ENCODE measurements around the gene SLC41A1. TPM values are rescaled to one million over a fixed set of nuclear protein-coding genes. Genes with fewer than 3 reads are reported as not detected.

Gene SLC41A1
- total RNA-seq, 1 donor from 2014 or later, result 458 TPM

DNA sequence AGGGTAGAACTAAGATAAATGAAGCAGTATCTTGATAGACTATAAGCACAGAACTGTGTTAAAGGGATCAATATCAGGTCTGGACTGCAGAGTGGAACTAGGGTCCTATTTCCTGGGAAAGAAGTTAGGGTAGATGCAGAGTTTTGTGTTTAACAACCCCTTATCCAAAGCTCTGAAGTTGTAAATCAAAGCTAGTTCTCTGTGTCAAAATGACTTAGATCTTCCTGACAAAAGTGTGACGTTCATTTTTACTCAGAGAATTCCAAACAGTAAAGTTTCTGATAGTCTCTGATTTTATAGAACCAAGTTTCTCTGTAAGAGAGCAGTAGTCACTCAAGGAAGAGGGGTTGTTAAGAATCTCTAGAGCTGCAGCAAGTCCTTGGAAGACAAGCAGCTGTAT is 71.3 kb downstream of the SLC41A1 start:
- DNase-seq (ENCODE audit: missing footprints) (no peak), ATAC-seq (no peak)
- intact Hi-C loops (cut with DNase I), result no loop called here

DNA sequence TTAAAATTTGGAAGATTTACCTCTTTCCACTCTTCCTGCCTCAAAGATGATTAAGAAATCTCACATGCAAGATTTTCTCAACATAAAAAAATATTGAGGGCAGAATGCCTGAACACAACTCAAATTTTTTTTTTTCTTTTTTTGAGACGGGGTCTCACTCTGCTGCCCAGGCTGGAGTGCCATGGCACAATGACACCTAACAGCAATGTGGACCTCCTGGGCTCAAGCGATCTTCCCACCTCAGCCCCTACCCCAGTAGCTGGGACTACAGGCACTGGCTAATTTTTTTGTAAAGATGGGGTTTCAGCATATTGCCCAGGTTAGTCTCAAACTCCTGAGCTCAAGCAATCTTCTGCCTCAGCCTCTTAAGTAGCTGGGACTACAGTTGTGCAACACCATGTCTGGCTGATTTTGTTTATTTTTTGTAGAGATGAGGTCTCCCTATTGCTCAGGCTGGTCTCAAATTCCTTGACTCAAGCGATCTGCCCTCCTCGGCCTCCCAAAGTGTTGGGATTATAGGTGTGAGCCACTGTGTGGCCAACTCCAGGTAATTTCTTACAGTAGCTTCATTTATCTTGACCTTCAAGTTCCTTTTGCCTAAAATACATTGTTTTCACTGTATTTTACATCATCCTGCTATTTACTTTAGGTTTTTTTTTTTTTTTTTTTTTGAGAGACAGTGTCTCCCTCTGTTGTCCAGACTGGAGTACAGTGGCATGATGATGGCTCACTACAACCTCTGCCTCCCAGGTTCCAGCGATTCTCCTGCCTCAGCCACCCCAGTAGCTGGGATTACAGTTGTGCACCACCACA is 73.4 kb downstream of the SLC41A1 start:
- no peak for DNase-seq (ENCODE audit: missing footprints)
- no peak for ATAC-seq
- intact Hi-C loops (cut with DNase I), result no loop called here

Other genes starting within 250 kb of the SLC41A1 start
- gene ELK4, start 181.2 kb downstream of the SLC41A1 start, total RNA-seq, result 35.5 TPM
- gene SLC45A3, start 132.7 kb downstream of the SLC41A1 start, total RNA-seq, result 6.5 TPM
- gene NUCKS1, start 63.0 kb downstream of the SLC41A1 start, total RNA-seq, result 185 TPM
- 16.6 TPM for gene RAB29, start 37.7 kb downstream of the SLC41A1 start, total RNA-seq
- gene PM20D1, start 36.9 kb upstream of the SLC41A1 start, total RNA-seq, result 1.7 TPM
- gene SLC26A9, start 130.3 kb upstream of the SLC41A1 start, total RNA-seq, result 25.4 TPM
- 1.6 TPM for gene RAB7B, start 190.2 kb upstream of the SLC41A1 start, total RNA-seq
- gene CTSE, start 210.7 kb upstream of the SLC41A1 start, total RNA-seq, result not detected
- 0.81 TPM for gene RHEX, start 240.0 kb upstream of the SLC41A1 start, total RNA-seq